ENCODE results near the gene ZW10.

GRCh38 chr11:113725913-113726312, 47.6 kb downstream of the ZW10 start:
- TF ChIP-seq ZNF687 (IDR thresholded peaks at IDR 0.05) (no peak), EP300 (IDR thresholded peaks at IDR 0.05; ENCODE audit: borderline replicate concordance in 1 of 2, control insufficient read depth in 1 of 2, low read depth in 2 of 2, low read length in 2 of 2) (no peak)

Data from GM12878 (cell line).